HG03457 (cell line): ENCODE measurements around the gene SERPIND1.
"Not testable (repeated sequence)": the region's sequence is repeated elsewhere in the genome, so short reads cannot be mapped to it uniquely, and the experiment has no call there.

Experiments
- ATAC-seq: cut with Tn5 transposase; IDR thresholded peaks from one replicate; pipeline ENCODE4 v1.9.1; 2021; ENCODE audit warnings: moderate number of reproducible peaks; ENCODE audit not compliant: unreplicated experiment

SERPIND1 gene

DNA sequence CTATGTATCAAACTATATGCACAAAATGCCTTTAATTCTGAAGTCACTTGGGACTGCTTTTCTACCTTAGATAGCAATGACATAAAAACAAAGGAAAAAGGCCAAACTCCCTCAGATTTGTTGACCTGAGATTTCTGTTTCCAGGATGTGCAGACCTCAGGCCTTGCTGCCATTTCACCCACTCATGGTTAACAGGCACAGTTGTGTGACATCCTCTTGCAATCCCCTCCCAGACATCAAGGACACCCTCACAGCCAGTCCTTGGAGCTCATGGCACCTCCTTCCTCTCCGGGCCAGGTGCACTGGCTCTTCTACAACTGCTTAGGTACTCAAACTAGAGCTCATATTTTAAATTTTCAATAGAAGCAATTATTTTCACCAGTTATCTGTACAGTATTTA is 37.3 kb downstream of the SERPIND1 start:
- ATAC-seq = no peak

DNA sequence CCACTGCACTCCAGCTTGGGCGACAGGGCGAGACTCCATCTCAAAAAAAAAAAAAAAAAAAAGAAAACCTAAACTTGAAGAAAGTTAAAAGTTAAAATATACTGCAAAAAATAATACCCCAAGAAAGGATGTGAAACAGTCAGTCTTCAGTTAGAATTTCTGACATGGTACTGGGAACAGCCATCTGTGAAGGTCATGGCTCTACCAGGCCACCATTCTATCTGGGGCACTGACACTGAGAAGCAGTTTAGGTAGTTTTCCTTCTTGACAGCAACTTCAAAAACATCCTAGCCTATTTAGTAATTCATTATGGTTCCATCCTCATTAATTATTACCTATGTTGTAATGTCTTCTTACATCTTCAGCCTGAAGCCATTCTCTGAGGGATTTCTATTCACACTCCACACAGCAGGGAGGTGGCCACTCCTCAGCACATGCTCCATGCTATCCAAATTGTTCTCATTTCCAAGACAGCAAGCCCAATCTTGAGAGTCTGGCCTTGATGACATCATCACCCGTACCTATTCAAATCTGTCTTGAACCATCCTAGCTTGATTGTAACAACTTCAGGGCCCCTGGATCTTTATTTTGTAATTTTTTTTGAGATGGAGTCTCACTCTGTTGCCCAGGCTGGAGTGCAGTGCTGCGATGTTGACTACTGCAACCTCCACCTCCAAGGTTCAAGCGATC is 38.2 kb downstream of the SERPIND1 start:
- no peak for ATAC-seq

DNA sequence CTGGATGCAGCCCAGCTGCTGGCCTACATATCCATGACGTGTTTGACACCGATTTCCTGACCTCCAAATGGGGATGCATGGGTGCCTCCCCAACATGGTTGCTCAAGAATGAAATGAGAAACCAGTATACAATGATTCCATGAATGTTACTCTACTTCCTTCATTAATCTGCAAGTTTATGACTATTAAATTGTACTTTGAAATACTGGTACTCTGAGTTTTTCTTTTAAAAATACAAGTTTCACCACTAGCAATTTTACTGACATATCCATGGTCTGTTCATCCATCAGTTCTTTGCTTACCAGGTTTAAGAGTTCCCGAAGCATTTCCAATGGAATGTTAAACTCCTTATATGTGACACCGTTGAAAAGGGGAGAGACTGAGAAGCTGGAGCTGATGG is 39.1 kb downstream of the SERPIND1 start:
- no peak for ATAC-seq

DNA sequence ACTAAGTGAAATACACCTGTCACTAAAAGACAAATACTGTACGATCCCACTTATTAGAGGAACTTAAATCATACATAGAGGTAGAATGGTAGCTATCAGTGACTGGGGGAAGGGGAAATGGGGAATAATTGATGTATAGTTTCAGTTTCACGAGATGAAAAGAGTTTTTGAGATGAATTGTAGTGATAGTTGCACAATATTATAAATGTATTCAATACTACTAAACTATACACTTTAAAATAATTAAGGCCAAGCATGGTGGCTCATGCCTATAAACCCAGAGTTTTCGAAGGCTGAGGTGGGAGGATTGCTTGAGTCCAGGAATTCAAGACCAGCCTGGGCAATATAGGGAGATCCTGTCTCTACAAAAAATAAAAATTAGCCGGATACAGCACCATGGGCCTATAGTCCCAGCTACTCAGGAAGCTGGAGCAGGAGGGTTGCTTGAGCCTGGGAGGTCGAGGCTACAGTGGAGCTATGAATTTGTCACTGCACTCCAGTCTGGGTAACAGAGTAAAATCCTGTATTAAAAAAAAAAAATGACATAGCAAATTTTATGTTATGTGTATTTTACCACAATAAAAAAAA is 40.4 kb downstream of the SERPIND1 start:
- ATAC-seq = no peak

DNA sequence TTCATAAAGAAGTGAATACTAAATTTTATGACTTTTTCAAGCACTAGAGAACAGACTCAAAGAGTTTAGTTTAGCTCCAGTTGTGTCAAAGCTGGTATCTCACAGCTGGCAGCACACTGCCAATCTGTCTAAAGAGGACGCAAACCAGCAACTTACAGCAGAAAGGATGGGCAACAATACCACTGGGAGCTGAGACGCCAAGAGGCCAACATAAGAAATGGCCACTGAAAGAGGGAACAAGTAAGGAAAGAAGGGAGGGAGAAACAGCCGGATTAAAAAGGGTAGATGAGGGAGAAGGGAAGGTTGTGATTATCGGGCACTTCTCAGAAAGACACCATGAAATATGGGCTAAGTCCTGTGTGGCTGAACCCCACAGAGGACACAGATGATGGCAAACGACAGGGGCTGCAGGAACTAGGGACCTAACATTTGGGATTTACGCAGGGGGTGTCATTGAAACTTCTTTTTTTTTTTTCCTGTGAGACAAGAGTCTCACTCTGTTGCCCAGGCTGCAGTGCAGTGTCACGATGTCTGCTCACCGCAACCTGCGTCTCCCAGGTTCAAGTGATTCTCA is 41.7 kb downstream of the SERPIND1 start:
- ATAC-seq = no peak

DNA sequence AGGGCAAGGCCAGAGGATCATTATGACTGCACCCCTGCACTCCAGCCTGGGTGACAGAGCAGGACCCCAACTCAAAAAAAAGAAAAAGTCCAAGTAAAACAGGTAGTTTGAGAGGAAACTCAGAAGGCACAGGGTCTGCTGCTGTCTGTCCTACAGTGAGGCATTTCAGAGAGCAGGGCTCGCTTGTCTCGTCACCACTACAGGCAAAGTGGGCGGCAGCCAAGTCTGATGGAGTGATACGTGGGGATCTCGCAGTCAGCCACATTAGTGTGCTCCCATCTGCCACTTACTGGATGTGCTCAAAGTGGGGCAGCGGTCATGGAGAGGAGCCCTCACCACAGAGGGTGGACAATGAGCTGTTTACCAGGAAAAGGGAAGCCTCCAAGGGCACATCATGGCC is 42.6 kb downstream of the SERPIND1 start:
- ATAC-seq = no peak

DNA sequence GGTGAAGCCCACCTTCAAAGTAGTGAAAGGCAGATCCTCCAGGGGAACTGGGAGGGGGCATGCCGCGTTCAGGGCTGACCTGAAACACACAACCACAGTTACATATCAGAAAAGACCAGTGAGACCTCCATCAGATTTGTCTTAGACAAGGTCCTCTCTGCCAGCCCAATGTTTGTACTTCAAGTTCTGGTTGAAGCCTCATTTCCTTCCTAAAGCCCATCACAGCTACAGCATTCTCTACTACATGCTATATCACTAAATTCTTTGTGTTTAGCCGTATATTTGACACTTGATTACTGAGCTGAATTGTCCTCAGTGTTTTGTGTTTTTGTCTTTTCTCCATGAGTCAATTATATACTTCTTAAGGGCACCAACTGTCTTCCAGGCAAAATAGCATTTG is 44.6 kb downstream of the SERPIND1 start:
- no peak for ATAC-seq

DNA sequence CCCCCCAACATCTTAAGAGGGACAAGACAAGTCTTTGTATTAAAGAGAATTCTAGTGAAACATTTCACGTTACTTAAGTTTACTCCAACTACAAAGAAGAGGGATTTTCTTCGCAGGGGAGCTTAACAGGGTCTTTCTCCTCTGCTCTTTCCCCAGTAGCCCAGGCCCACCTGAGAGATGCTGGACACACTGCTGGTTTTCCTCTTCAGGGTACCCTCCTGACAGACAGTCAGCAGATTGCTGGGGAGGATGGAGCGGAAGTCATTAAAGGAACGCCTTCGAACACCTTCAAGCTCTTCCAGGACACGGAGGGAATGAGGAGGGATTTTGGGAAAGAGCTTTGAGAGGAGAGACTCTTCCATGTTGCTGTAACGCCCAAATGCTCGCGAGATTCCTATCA is 45.6 kb downstream of the SERPIND1 start:
- ATAC-seq = no peak

DNA sequence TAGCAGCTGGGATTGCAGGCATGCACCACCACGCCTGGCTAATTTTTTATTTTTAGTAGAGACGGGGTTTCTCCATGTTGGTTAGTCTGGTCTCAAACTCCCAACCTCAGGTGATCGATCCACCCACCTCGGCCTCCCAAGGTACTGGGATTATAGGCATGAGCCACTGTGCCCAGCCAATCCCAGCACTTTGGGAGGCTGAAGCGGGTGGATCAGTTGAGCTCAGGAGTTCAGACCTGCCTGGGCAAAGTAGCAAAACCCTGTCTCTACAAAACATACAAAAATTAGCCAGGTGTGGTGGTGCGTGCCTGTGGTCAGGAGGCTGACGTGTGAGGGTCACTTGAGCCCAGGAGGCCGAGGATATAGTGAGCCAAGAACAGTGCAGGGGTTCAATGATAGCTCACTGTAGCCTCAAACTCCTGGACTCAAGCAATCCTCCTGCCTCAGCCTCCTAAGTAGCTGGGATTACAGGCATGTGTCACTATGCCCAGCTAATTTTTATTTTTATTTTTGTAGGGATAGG is 47.9 kb downstream of the SERPIND1 start:
- not testable (repeated sequence) for ATAC-seq

DNA sequence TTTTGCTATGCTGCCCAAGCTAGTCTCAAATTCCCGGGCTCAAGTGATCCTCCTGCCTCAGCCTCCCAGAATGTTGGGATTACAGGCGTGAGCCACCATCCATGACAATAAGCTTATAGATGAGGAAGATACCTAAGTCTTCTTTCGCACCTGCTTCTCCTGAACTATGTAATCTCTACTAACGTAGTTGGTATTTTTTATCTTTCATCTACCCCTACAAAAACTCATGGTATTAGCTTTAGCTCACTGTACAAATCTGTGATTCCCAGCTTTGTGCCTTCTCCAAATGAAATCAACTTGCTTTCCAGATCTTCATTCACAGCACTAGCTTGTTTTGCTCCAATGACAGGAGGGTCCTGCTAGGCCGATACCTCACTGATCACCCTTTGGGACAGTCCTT is 48.3 kb downstream of the SERPIND1 start:
- ATAC-seq = no peak

DNA sequence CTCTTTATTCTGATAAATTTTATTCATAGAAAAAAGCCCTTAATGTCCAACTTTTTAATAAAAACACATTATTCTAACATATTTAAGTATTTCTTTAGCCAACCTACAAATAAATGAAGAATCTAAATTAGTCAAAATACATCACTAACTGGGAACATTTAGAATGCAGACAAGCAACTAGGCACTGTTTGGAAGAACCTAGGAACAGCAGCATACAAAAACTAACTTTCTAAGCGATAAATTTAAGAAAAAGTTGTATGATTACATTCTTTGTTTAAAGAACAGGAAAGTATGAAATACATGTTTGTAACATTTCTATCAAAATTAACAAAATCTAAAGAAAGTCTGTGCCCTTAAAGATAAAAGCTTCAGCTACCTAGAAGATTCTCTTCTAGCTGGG is 49.4 kb downstream of the SERPIND1 start:
- ATAC-seq = no peak

DNA sequence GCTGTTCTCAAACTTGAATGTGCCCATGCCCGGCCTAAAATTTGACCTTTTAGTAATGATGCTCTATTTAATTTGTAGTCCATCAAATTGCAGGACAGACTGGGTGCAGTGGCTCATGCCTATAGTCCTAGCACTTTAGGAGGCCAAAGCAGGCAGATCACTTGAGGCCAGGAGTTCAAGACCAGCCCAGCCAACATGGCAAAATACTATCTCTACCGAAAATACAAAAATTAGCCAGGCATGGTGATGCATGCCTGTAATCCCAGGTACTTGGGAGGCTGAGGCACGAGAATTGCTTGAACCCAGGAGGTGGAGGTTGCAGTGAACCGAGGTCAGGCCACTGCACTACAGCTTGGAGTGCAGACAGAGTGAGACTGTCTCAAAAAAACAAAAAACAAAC is 51.3 kb downstream of the SERPIND1 start:
- ATAC-seq = not testable (repeated sequence)

DNA sequence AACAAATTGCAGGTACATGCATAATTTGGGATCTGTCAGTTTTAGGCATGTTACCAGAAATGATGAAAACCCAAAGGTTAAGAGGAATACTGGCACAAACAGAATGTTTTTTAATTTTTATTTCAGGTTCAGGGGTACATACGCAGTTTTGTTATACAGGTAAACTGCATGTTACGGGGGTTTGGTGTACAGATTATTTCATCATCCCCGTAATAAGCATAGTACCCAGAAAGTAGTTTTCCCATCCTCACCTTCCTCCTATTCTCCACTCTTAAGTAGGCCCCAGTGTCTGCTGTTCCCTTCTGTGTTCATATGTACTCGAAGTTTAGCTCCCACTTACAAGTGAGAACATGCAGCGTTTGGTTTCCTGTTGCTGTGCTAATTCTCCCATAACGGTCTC is 51.7 kb downstream of the SERPIND1 start:
- ATAC-seq = no peak

DNA sequence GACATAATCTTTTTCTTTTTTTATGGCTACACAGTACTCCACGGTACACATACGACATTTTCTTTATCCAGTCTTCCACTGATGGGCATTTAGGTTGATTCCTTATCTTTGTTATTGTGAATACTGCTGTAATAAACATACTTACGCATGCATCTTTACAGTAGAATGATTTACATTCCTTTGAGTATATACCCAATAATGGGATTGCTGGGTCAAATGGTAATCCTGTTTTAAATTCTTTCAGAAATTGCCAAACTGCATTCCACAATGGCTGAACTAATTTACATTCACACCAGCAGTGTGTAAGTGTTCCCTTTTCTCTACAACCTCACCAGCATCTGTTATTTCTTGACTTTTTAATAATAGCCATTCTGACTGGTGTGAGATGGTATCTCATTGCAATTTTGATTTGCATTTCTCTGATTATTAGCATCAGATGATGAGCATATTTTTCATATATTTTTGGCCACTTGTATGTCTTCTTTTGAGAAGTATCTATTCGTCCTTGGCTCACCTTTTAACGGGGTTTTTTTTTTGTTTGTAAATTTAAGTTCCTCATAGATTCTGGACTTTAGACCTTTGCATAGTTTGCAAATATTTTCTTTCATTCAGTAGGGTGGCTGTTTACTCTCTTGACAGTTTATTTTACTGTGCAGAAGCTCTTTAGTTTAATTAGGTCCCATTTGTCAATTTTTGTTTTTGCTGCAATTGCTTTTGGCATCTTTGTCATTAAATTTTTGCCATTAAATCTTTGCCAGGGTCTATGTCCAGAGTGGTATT is 52.6 kb downstream of the SERPIND1 start:
- ATAC-seq = not testable (repeated sequence)

DNA sequence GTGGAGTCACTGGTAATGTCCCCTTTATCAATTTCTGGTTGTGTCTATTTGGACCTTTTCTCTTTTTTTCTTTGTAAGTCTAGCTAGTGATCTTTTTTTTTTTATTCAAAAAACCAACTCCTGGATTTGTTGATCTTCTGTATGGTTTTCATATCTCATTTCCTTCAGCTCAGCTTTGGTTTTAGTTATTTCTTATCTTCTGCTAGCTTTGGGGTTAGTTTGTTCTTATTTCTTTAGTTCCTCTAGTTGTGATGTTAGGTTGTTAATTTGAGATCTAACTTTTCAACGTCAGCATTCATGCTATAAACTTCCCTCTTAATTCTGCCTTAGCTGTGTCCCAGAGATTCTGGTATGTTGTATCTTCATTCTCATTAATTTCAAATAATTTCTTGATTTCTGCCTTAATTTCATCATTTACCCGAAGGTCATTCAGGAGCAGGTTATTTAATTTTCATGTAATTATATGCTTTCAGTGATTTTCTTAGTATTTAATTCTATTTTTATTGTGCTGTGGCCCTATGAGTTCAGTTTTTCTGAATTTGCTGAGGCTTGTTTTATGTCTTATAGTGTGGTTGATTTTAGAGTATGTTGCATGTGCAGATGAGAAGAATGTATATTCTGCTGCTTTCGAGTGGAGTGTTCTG is 55.7 kb downstream of the SERPIND1 start:
- ATAC-seq = no peak

DNA sequence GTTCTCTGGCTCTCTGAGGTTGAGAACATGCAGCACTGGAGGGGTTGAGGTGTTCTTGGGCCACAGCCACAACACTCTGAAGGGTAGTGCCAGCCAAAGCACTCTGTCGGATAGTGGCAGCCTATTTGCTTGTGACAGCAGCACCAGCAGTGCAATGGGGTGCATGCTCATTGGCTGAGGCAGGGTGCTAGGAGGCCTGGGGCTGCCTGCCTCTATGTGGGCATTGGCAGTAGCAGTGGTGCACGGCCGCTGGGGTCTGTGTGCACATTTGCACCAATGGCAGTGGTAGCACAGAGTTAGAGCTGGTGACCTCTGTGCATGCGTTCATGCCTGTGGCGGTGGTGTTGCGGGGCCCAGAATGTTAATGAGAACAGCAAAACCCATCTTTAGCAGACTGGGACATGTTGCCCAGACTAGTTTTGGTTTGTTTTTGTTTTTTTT is 59.3 kb downstream of the SERPIND1 start:
- ATAC-seq = no peak

DNA sequence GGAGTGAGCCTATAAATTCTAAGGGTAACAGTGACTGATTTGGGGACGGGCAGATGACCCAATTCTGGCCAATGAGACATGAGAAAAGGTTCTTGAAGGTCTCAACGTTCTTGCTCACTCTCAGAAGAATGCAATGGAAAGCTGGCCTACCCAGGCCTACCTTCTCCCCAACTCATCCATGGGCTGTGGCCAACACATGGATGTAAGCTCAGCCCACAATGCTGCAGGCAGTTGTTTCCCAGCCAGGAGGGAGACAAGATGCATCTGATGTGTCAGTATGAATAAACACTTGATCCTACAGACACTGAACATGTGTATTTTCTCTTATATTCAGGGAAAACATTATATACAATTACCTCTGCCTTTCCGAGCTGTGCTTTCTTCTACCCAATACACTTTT is 60.3 kb downstream of the SERPIND1 start:
- ATAC-seq = no peak

DNA sequence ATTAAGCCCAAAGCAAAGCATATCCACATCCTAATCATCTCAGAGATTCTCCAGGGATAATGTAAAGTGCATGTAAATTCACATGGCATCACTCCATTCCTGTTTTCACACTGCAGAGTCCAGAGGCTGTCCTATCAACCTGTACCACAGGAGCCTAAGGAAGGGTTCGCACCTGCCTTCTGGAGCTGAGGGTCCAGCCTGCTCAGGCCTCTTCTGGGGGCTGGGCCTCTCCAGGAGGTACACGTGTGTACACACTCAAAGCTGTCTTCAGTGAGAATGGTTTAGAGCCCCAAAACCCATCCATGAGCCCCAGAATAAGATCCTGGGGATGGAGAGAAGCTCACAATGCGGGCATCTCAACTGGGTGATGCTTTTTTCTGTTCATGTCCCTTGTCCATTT is 60.8 kb downstream of the SERPIND1 start:
- ATAC-seq = no peak
